Keratinocyte (primary cell): ENCODE measurements around the gene ZNF664. TPM values are rescaled to one million over a fixed set of nuclear protein-coding genes. Genes with fewer than 3 reads are reported as not detected.

Source experiments
- DNase-seq: peaks from one replicate; pipeline ENCODE4 v3.0.0-alpha.2; 2011; ENCODE audit warnings: low read depth, missing footprints, low spot score
- FAIRE-seq: peaks from 2 replicates; lab custom pipeline; 2011; peaks lifted over from hg19 to GRCh38; lab: Jason Lieb, UNC
- H2AFZ ChIP-seq: 2 replicates; pipeline ENCODE4 v1.6.0; 2012; ENCODE audit warnings: low read length, control low read depth, inconsistent platforms; ENCODE audit not compliant: control insufficient read depth
- H3K27ac ChIP-seq: 2 replicates; pipeline ENCODE4 v1.5.1; 2011; ENCODE audit warnings: low read length; ENCODE audit not compliant: control insufficient read depth, insufficient read depth
- H3K27me3 ChIP-seq: 3 replicates; pipeline ENCODE4 v1.6.0; 2011; ENCODE audit warnings: low read length; ENCODE audit not compliant: control insufficient read depth, insufficient read depth; ENCODE audit errors: extremely low read depth
- H3K36me3 ChIP-seq, 2 experiments: 2 replicates in 1 of 2; 3 replicates in 1 of 2; pipeline ENCODE4 v1.5.1; 2011; ENCODE audit warnings: low read length in 2 of 2, mild to moderate bottlenecking in 1 of 2; ENCODE audit not compliant: control insufficient read depth in 2 of 2, insufficient read depth in 2 of 2; ENCODE audit errors: extremely low read depth in 1 of 2
- H3K4me1 ChIP-seq: 3 replicates; pipeline ENCODE4 v1.5.1; 2011; ENCODE audit warnings: low read length; ENCODE audit not compliant: control insufficient read depth, insufficient read depth; ENCODE audit errors: extremely low read depth
- H3K4me2 ChIP-seq: 3 replicates; pipeline ENCODE4 v1.6.0; 2011; ENCODE audit warnings: low read depth, low read length; ENCODE audit not compliant: control insufficient read depth, insufficient read depth; ENCODE audit errors: extremely low read depth
- H3K4me3 ChIP-seq, 3 experiments: fragments of 200-600 bp in 1 of 3; sonication (generic) in 1 of 3; 2 replicates in 2 of 3; 3 replicates in 1 of 3; pipeline ENCODE4 v1.5.1; 2011 to 2016; ENCODE audit warnings: low read length in 3 of 3, mild to moderate bottlenecking in 3 of 3, control low read depth in 2 of 3, inconsistent platforms in 1 of 3, low read depth in 1 of 3, mixed read lengths in 1 of 3, mixed run types in 1 of 3, moderate library complexity in 1 of 3; ENCODE audit not compliant: control insufficient read depth in 2 of 3, insufficient read depth in 2 of 3; ENCODE audit errors: extremely low read depth in 1 of 3
- H3K79me2 ChIP-seq: 2 replicates; pipeline ENCODE4 v1.6.0; 2012; ENCODE audit warnings: low read length; ENCODE audit not compliant: control insufficient read depth, insufficient read depth
- H3K9ac ChIP-seq: 3 replicates; pipeline ENCODE4 v1.6.0; 2011; ENCODE audit warnings: low read length; ENCODE audit not compliant: control insufficient read depth, insufficient read depth; ENCODE audit errors: extremely low read depth
- H3K9me1 ChIP-seq: 3 replicates; pipeline ENCODE4 v1.6.0; 2011; ENCODE audit warnings: low read length; ENCODE audit not compliant: control insufficient read depth, insufficient read depth; ENCODE audit errors: extremely low read depth
- H3K9me3 ChIP-seq: 2 replicates; pipeline ENCODE4 v1.5.1; 2012; ENCODE audit warnings: low read depth, low read length; ENCODE audit not compliant: control insufficient read depth
- H4K20me1 ChIP-seq: 3 replicates; pipeline ENCODE4 v1.6.0; 2011; ENCODE audit warnings: low read length; ENCODE audit not compliant: control insufficient read depth, insufficient read depth; ENCODE audit errors: extremely low read depth
- CTCF ChIP-seq, 3 experiments: IDR thresholded peaks in 1 of 3; conservative IDR thresholded peaks in 1 of 3; optimal IDR thresholded peaks in 1 of 3; 2 replicates in 2 of 3; 3 replicates in 1 of 3; pipeline versions ENCODE3 to v1.5.1; 2011; ENCODE audit warnings: low read length in 3 of 3, mild to moderate bottlenecking in 3 of 3, moderate library complexity in 2 of 3, control low read depth in 1 of 3, inconsistent platforms in 1 of 3; ENCODE audit not compliant: insufficient read depth in 2 of 3; ENCODE audit errors: extremely low read depth in 1 of 3
- EZH2 ChIP-seq: IDR thresholded peaks from one replicate; pipeline ENCODE4 v1.6.1; 2012; ENCODE audit warnings: inconsistent platforms, mild to moderate bottlenecking, low read length, moderate library complexity
- dilution Hi-C: fragments of 300-500 bp; cut with MboI; formaldehyde crosslinking; loops from one replicate; pipeline ENCODE4 v1.7.0; 2020; ENCODE audit warnings: low sequenced_read_pairs; ENCODE audit not compliant: extremely low pct_ligation_motif_present
- polyA plus RNA-seq, 5 experiments: library from polyadenylated mRNA; depleted of rRNA in 3 of 5; stranded (reverse) in 3 of 5; stranded (forward) in 1 of 5; unstranded in 1 of 5; fragments of >200 nt; gene quantifications; 1 replicate in 1 of 5; 2 replicates in 3 of 5; 3 replicates in 1 of 5; pipeline versions ENCODE4 v1.2.1 to v1.2.3, GENCODE V29; 2011 to 2012; ENCODE audit warnings: missing spikeins in 2 of 5, low read depth in 1 of 5, low replicate concordance in 1 of 5

Gene ZNF664
- polyA plus RNA-seq, 1 donor (not counting 4 experiments of a cell fraction or from before 2014, with no cell fraction given), result 48.7 TPM

- FAIRE-seq (no peak), DNase-seq (no peak)
- no peaks in the 10 kb centered on the region for H3K4me1 ChIP-seq
- H3K4me3 ChIP-seq, result no peak overlapping the region
- no peaks in the 10 kb centered on the region for H3K9me3 ChIP-seq
- no peaks in the 10 kb centered on the region for H4K20me1 ChIP-seq
- H3K27me3 ChIP-seq, result peaks cover 12% of the 10 kb centered on the region
- dilution Hi-C loops, result no loop called here
- TF ChIP-seq CTCF (optimal IDR thresholded peaks at IDR 0.05 in 1 of 3, IDR thresholded peaks at IDR 0.05 in 1 of 3, conservative IDR thresholded peaks at IDR 0.05 in 1 of 3; ENCODE audit: extremely low read depth in 1 of 3, insufficient read depth in 2 of 3, low read length in 3 of 3) (no peak), EZH2 (no peak)
- H3K4me2 ChIP-seq, result no peak overlapping the region
- H3K27ac ChIP-seq, result no peak overlapping the region
- H3K79me2 ChIP-seq, result no peaks in the 10 kb centered on the region
- peaks cover 0 to 3% of the 10 kb centered on the region in 2 experiments for H3K36me3 ChIP-seq
- no peaks in the 10 kb centered on the region for H3K9me1 ChIP-seq
- no peak overlapping the region for H3K9ac ChIP-seq
- no peak overlapping the region for H2AFZ ChIP-seq
These were observed 38.9 kb upstream of the ZNF664 start for GRCh38 chr12:123934016-123934620.

- no peak for TF ChIP-seq EZH2
- TF ChIP-seq CTCF (optimal IDR thresholded peaks at IDR 0.05 in 1 of 3, IDR thresholded peaks at IDR 0.05 in 1 of 3, conservative IDR thresholded peaks at IDR 0.05 in 1 of 3; ENCODE audit: extremely low read depth in 1 of 3, insufficient read depth in 2 of 3, low read length in 3 of 3), result no peak
- H3K4me1 ChIP-seq, result no peaks in the 10 kb centered on the region
- no peak for FAIRE-seq
- no peak overlapping the region for H3K9ac ChIP-seq
- dilution Hi-C loops, result no loop called here
- H3K27ac ChIP-seq, result no peak overlapping the region
- H4K20me1 ChIP-seq, result no peaks in the 10 kb centered on the region
- H3K4me2 ChIP-seq, result no peak overlapping the region
- peaks cover 0 to 3% of the 10 kb centered on the region in 2 experiments for H3K36me3 ChIP-seq
- DNase-seq, result no peak
- H3K79me2 ChIP-seq, result no peaks in the 10 kb centered on the region
- no peaks in the 10 kb centered on the region for H3K9me1 ChIP-seq
- H3K9me3 ChIP-seq, result no peaks in the 10 kb centered on the region
- H3K4me3 ChIP-seq, result no peak overlapping the region
- no peak overlapping the region for H2AFZ ChIP-seq
- peaks cover 12% of the 10 kb centered on the region for H3K27me3 ChIP-seq
These were observed 38.2 kb upstream of the ZNF664 start for GRCh38 chr12:123934829-123935228.
